Measurements from ENCODE around the gene EBLN1. TPM values are rescaled to one million over a fixed set of nuclear protein-coding genes. Genes with fewer than 3 reads are reported as not detected.

Gene EBLN1
- total and polyA plus RNA-seq, 9 of the 15 experiments (the other 6 are each of a cell fraction or from before 2014, with no cell fraction given), result 0.06 to 3.1 (median 0.80) TPM

- no peak for TF ChIP-seq ZNF655 (CRISPR knock-in tag; IDR thresholded peaks at IDR 0.05)
- peak; percentile 84 for TF ChIP-seq JUN (IDR thresholded peaks at IDR 0.05; ENCODE audit: borderline replicate concordance, low read depth, low read length)
- no peak for TF ChIP-seq JUN (CRISPR knock-in tag; IDR thresholded peaks at IDR 0.05; ENCODE audit: borderline replicate concordance)
- TF ChIP-seq ZSCAN29 (IDR thresholded peaks at IDR 0.05), result no peak
- 0 out of 2 replicates have a peak, but pooled peaks have one; percentile 11 for TF ChIP-seq PKNOX1 (IDR thresholded peaks at IDR 0.05)
- no peak for TF ChIP-seq NCOA2 (IDR thresholded peaks at IDR 0.05; ENCODE audit: partially characterized antibody in 2 of 2)
- TF ChIP-seq CREBBP (IDR thresholded peaks at IDR 0.05; ENCODE audit: low read depth, low read length), result no peak
- TF ChIP-seq STAT5B (CRISPR knock-in tag; IDR thresholded peaks at IDR 0.05), result no peak
- peak; percentile 56; the same call in 1 of the 2 replicates for TF ChIP-seq SMARCE1 (IDR thresholded peaks at IDR 0.05)
- TF ChIP-seq TOE1 (IDR thresholded peaks at IDR 0.05; ENCODE audit: borderline replicate concordance), result no peak
- TF ChIP-seq TOE1 (CRISPR knock-in tag; IDR thresholded peaks at IDR 0.05; ENCODE audit: borderline replicate concordance, low read depth), result no peak
- no peak for TF ChIP-seq GABPA (tag; conservative IDR thresholded peaks at IDR 0.05; ENCODE audit: low read depth)
- no peak for TF ChIP-seq ZBED1 (IDR thresholded peaks at IDR 0.05)
- TF ChIP-seq FOXJ2 (tag; IDR thresholded peaks at IDR 0.05), result no peak
- 0 out of 2 replicates have a peak, but pooled peaks have one; percentile 11 for TF ChIP-seq NFE2 (IDR thresholded peaks at IDR 0.05; ENCODE audit: low read depth)
- 0 out of 2 replicates have a peak, but pooled peaks have one; percentile 39 for TF ChIP-seq JUNB (CRISPR knock-in tag; conservative IDR thresholded peaks at IDR 0.05)
- peak in 1 of 2 experiments; percentile 82; a peak in 2 of 4 replicates for TF ChIP-seq RCOR1 (IDR thresholded peaks at IDR 0.05; ENCODE audit: borderline replicate concordance in 1 of 2, low read depth in 2 of 2, low read length in 2 of 2)
- peak; percentile 87 for TF ChIP-seq DPF2 (IDR thresholded peaks at IDR 0.05)
- TF ChIP-seq TEAD4 (IDR thresholded peaks at IDR 0.05; ENCODE audit: low read length), result peak; percentile 39; the same call in 1 of the 2 replicates
- TF ChIP-seq TEAD4 (CRISPR knock-in tag; IDR thresholded peaks at IDR 0.05; ENCODE audit: borderline replicate concordance), result no peak
- TF ChIP-seq FOSL1 (tag; conservative IDR thresholded peaks at IDR 0.05), result peak; percentile 94
- TF ChIP-seq STAT6 (CRISPR knock-in tag; IDR thresholded peaks at IDR 0.05), result no peak
- TF ChIP-seq POLR2B (IDR thresholded peaks at IDR 0.05; ENCODE audit: low read depth, partially characterized antibody), result no peak
- no peak for TF ChIP-seq SMARCA5 (IDR thresholded peaks at IDR 0.05)
- no peak for TF ChIP-seq PYGO2 (tag; IDR thresholded peaks at IDR 0.05)
- no peak for TF ChIP-seq DACH1 (IDR thresholded peaks at IDR 0.05; ENCODE audit: partially characterized antibody)
Observed at GRCh38 chr10:22219308-22219707, 1.5 kb upstream of the EBLN1 start (continued).

All from K562 (cell line).